Endometrial microvascular endothelial cells (primary cell): ENCODE measurements around the gene ALPG. TPM values are rescaled to one million over a fixed set of nuclear protein-coding genes. Genes with fewer than 3 reads are reported as not detected.
"Not testable (repeated sequence)": the region's sequence is repeated elsewhere in the genome, so short reads cannot be mapped to it uniquely, and the experiment has no call there.

Source experiments
- in situ Hi-C: cut with HindIII; loops from 2 replicates; pipeline ENCODE4 v1.10.0; 2017; ENCODE audit warnings: low sequenced_read_pairs, low pct_unique_long_range_greater_than_20kb; ENCODE audit errors: inconsistent ontology term
- total RNA-seq: library from RNA; depleted of rRNA; stranded (reverse); fragments of >200 nt; gene quantifications from one replicate; pipeline ENCODE4 v1.2.3, GENCODE V29; 2015; ENCODE audit errors: inconsistent ontology term

Gene ALPG
- total RNA-seq: not detected

DNA sequence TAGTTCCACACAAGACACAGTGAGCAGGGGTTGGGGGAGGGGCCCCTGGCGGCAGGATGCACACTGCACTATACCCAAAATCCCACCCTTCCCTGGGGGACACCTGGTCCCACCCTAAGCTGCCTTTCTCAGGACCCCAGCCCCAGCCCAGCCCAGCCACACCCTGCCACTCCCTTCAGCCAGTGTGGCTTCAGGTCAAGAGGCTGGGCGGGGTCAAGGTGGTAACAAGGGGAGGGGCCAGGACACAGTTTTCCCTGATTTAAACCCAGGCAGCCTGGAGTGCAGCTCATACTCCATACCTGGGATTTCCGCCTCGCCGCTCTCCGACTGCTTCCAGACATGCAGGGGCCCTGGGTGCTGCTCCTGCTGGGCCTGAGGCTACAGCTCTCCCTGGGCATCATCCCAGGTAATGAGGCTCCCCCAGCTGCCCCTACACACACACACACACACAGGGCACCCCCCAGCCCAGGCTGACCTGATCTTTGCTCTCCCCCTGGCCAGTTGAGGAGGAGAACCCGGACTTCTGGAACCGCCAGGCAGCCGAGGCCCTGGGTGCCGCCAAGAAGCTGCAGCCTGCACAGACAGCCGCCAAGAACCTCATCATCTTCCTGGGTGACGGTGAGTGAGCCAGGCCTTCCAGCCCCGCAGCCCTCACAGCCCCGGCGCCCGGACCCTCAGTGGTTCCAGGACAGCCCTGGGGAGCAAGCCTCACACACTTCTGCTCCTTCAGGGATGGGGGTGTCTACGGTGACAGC lies at the start of gene ALPG:
ALPG (plus strand) TSS at position 289 of the 755 bp plus-strand sequence; CDS start at position 340, 51 bp downstream.
- in situ Hi-C loops: no loop called here

DNA sequence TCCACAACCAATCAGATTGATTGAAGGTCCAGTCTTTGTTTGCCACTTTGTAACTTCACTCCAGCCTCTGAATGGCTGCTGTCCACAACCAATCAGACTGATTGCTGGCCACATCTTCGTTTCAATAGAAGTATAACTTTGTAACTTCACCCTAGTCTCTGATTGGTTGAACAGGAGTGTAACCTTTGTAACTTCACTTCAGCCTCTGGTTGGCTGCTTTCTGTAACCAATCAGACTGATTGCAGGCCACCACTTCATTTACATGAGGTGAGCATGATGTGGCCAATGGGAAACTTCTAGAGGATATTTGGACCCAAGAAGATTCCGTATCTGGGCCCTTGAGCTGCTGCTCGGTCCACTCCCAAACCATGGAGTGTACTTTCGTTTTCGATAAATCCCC lies 45.0 kb upstream of the ALPG start:
- in situ Hi-C loops: no loop called here

DNA sequence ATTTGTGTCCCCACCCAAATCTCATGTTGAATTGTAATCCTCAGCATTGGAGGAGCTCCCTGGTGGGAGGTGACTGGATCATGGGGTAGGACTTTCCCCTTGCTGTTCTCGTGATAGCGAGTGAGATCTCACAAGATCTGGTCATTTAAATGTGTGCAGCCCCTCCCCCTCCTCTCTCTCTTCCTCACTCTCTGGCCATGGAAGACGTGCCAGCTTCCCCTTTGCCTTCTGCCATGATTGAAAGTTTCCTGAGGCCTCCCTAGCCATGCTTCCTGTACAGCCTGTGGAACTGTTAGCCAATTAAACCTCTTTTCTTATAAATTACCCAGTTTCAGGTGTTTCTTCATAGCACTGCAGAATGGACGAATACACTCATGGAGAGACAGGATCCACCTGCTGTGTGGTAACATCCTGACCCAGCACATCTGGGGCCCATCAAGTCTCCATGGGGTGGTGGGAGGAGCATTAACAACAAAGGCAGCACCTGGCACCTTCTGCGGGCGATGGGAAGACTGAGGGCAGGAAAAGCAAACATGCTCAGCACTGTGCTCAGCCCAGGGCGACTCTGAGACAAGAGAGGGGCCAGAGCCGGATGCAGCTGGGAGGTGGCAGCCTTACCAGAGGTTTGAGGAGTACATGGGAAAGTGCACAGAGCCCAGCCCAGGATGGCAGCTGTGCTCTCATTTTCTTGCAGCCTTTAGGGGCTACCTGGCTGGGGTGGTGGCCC lies 44.3 kb upstream of the ALPG start:
- in situ Hi-C loops: no loop called here

DNA sequence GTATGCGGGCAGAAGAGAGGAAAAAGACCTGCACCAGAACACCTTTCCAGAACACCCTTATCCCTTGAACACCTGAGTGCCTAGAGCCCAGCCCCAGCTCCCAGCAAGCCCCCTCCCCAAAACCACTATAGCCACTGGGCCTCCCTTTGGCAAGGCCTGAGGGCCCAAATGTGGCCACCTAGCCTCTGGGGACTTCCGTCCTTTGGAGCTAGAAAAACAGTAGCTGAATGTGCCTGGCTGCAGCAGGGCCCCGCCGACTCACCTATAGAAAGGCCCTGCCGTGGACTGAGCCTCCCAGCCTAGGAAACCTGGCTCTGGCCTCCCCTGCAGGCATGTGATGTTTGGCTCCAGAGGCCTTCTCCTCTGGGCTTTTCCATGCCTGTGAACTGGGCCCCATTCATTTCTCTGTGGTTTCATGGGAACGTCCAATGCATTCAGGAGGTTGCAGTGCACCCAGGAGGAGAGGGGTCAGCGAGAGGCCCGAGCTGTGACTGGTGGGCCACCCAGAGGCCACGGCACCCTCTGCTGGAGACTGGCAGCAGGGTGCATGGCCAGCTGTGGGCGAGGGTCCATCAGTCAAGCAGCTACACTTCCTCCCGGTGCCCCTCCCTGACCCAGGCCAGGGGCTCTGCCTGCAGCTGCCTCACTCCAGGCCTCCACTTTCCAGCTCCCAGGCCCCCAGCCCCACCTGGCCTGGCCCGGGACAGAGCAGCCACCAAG lies 43.4 kb upstream of the ALPG start:
- in situ Hi-C loops: not testable (repeated sequence)

DNA sequence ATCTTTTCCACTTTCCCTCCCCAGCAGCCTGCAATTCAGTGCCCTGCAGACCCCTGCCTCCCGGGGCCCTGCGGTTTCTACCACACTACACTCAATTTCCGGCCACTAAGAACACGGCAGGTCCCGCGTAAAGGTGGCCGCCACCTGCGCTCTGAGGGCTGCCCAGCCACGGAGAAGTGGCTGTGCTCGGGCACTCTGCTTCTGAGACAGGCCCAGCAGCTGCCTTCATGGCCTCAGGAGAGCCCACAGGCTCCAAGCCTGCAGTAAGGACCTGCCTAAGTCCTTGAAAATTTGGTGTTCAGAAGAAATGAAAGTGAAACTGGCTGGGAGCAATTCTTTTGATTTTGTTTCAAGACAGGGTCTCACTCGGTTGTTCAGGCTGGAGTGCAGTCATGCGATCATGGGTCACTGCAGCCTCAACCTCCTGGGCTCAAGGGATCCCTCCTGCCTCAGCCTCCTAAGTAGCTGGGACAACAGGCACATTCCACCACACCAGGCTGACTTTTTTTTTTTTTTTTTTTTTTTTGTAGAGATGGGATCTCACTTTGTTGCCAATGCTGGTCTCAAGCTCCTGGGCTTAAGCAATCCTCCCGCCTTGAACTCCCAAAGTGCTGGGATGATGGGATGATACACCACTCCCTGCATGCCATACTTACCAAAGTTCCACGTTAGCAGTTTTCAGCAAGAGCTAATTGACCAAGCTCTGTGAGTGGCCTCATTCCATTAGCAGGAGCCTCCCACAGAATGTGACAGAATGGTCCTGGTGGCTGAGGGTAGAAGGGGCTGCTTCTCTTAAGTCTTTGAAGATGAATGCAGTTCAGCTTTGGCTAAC lies 42.6 kb upstream of the ALPG start:
- in situ Hi-C loops: no loop called here

DNA sequence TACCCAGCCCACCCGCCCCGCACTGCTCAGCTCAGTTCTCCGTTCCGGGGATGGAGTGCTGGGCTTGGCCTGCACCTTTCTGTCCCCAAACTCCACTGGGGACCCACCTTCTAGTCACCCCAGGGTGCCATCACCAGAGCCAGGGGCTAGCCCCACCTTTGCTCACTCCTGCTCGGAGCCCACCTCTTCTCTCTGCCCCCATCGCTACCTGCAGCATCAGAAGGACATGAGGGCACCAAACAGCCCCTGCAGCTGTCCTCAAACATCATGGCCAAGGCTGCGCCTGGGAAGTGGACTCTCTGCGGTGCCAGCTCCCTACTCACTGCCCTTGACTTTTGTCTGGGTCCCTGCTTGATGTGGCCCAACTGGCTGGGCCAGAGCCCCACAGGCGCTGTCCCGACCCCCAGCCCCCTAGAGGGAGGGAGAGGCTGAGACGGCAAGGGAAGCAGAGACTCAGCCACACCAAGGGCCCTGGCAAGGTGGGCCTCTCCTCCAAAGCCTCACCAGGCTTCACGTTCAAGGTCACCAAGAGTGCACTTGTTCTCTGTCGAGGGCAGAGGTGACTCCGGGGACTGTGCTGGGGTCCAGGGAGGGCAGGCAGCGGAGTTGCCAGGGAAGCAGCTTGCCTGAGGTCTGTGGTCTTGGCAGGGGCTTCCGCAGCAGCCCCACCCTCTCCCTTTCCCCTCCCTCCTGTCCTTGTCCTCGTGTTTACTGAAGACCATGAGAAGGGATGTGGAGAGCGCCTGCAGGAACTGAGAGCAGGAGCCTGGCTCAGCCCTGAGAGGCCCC lies 41.6 kb upstream of the ALPG start:
- in situ Hi-C loops: not testable (repeated sequence)

DNA sequence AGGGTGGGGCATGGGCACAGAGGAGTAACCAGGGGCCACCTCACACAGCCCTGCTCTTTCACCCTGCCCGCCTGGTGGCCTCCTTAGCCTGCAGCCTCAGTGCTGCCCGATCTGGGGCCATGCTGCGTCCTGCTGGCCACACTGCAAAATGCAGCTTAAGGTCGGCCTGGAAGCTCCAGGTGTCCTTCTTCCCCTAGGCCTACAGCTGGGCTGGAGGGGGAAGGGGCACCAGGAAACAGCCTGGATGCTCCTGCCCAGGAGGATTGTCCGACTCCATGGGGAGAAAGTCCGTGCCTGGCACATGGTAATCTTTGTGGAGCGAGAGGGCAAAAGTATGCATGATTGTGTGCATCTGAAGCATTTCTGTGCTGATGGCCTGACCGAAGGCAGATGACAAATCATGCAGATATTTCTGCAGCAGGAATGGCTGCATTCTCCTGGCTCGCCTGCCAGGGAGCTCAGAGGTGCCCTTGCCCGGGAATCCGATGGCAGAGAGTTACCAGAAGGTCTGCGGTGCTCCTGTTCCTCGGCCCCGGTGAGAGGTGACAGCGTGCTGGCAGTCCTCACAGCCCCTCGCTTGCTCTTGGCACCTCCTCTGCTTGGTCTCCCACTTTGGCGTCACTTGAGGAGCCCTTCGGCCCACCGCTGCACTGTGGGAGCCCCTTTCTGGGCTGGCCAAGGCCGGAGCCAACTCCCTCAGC lies 40.9 kb upstream of the ALPG start:
- in situ Hi-C loops: no loop called here

DNA sequence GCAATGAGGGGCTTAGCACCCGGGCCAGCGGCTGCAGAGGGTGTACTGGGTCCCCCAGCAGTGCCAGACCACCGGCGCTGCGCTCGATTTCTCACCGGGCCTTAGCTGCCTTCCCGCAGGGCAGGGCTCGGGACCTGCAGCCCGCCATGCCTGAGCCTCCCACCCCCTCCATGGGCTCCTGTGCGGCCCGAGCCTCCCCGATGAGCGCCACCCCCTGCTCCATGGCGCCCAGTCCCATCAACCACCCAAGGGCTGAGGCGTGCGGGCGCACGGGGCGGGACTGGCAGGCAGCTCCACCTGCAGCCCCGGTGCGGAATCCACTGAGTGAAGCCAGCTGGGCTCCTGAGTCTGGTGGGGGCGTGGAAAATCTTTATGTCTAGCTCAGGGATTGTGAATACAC lies 40.2 kb upstream of the ALPG start:
- in situ Hi-C loops: not testable (repeated sequence)

DNA sequence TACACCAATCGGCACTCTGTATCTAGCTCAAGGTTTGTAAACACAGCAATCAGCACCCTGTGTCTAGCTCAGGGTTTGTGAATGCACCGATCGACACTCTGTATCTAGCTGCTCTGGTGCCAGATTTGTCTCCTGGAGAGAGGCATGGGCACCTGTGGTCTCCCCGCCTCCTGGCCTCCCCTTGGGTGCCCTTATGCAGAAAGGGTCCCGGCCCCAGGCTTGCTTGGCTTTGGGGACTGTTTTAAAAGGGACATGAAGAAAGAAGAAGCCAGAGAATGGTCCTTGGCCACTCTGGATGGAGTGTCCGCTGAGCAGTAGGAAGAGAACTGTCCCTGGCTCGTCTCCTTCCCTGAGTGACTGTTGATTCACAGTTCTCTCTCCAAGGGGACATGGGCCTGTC lies 39.6 kb upstream of the ALPG start:
- in situ Hi-C loops: no loop called here

DNA sequence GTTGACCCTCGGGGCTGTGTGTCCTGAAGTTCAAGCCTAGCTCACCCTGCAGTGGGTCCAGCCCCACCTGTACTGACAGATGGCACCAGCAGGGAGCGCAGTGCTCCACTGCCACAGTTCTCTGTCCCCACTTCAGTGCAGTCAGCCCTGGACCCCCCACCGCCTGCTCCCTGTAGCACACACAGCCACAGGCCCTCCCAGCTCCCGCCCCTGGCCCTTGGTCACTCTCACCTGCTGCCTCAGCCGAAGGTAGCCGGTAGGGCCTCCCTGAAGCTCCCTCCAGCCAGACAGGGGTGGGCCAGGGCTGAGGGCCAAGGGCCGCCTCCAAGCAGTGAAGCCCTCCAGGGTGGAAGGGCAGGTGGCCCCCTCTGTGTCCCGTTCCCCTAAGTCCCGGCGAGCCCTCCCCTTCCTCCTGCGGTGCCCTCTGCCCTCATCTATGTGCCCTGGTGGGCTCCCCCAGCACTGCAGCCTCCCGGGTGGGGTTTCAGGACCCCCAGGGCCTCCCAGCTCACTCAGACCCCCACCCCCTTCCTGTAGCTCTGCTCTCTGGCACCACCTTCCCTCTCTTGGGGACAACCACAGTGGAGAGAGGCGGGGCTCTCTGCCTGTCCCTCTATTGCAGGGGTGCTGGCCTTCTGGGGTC lies 38.9 kb upstream of the ALPG start:
- in situ Hi-C loops: no loop called here

DNA sequence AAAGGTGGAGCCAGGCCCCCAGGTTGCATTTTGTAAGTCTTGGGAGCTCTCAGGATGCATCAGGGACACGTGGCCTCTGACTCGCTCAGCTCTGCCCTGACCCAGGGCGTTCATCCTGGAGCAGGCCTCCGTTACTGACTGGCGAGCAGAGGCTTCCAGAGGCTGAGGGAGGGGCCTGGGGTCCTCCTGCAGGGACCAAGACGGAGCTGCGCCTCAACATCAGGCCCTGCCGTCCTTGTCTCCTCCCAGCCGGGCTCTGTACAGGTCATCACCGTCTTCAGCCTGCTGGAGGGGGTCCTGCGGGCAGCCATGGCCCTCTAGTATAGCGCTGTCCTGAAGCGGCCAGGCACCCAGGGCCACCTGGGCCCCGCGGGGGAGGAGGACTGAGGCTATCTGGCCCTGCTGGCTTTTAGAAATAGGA lies 38.3 kb upstream of the ALPG start:
- in situ Hi-C loops: no loop called here

DNA sequence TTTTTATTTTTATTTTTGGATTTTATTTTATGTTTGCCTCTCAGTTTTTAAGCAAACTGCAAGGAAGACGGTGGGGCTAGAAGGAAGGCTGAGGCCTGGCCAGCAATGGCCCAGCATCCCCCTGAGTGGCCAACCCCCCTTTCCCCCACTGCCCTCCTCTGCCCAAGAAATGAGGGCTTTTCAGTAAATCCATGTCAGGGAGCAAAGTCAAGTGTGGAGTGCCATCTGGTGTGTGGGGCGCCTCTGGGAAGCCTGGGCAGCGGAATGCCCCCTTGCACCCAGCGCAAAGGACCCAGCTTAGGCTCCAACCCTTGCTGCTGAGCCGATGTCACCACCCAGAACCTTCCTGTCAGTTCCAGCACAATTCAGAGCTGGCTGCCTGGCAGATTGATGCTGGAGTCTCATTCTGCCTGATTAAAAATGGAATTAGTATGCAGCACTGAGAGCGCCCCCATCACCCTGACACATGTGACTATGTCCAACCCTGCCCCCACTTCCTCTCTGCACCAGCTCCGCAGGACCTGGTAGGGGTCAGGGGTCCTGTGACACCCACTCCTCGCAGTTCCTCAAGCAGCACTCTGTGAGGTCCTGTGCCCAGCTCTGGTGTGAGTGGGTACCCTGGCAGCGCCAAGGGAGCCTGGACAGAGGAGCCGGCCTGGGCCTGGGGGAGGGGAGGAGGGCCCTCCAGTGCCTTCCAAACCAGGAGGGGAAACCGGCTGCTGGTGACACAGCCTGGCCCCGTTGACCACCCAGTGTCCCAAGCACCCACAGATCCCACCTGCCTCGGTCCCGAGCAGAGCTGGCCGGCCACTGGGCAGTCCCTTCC lies 37.3 kb upstream of the ALPG start:
- in situ Hi-C loops: no loop called here

DNA sequence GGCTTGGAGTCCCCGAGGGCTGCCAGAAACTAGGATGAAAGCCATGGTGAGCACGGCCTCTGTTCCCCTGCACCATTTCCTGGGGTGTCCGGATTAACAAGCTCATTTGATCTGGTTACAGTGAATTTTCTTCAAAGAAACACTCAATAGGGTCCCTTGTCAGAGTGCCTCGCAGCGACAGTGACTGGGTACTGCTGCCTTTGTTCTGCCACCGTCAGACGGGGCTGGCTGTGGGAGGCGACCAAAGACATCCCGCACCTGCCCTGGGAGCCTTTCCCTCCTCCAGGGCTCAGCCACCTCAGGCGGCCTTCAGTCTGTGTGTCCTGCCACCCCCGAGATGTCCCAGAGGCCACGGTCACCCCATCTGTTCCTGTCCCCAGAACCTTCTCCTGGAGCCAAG lies 36.6 kb upstream of the ALPG start:
- in situ Hi-C loops: not testable (repeated sequence)

DNA sequence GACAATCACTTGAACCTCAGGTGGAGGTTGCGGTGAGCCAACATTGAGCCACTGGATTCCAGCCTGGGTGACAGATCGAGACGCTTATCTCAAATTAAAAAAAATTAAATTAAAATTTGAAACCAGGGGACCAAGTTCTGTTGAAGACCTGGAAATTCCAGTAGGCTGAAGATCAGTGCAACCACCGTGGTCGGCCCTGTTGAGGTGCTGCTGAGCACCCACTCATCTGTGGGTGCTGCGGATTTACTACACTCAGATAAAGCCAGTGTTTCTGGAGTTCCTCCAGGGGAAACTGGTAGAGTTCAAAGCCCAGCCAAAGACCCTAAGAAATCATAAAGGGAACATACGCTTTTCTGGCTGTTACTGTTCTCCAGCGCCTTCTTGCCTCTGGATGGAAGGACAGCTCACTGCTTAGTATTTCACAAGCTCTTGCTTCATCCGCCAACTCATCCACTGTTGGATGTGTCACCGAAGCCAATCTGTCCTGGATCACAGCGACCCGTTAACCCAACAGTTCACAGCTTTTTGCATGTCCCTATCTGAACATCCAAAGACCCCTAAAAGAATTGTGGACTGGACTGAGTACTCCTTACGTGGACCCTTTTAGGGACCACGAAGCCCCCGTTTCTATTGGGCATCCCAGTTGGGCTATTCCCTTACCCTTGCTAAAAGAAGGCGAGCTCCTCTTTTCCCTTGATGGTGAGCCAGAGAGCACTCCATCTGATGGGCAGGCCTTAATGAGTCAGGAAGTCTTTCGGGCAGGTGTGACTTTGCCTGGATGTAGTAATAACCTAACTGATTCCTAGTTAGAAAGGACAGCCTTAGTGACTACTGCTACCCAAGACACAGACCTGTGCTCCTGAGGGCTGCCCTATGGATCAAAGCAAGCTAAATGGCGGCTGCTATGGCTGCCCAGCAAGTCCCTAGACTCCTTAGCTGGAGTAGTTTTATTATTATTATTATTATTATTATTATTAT lies 34.1 kb upstream of the ALPG start:
- in situ Hi-C loops: no loop called here

DNA sequence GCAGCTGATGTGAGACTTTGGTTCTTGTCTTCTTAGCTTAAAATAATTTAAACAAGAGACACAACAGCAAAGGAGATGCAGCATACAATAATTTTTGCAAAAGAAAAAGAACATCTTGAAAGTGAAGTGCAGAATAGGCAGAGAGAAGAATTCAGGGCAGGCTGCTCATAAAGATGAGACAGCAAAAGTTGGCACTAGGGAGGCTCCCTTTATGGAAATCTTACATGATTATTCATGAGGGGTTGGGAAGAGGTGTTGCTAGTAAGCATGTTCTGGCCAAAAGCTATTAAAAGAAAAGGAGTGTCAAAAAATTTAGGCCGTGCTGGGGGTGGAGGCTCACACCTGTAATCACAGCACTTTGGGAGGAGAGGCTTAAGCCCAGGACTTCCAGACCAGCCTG lies 32.3 kb upstream of the ALPG start:
- in situ Hi-C loops: no loop called here
